GM13977 (cell line): ENCODE results near the gene AKAP6.
"Not testable (repeated sequence)": the region's sequence is repeated elsewhere in the genome, so short reads cannot be mapped to it uniquely, and the experiment has no call there.

Experiments
- DNase-seq: peaks from one replicate; pipeline ENCODE4 v3.0.0; 2012; ENCODE audit warnings: low spot score
- in situ Hi-C: fragments of 300-500 bp; cut with MboI; formaldehyde crosslinking; loops from one replicate; pipeline ENCODE4 v1.12.0; 2022; ENCODE audit warnings: low sequenced_read_pairs, low pct_unique_long_range_greater_than_20kb, mixed read lengths, inconsistent platforms; ENCODE audit not compliant: unreplicated experiment
- TF ChIP-seq, protein P1 (sequence below): IDR thresholded peaks from 2 replicates; pipeline ENCODE4 v1.5.1; 2012; ENCODE audit warnings: mild to moderate bottlenecking, control low read depth; ENCODE audit not compliant: insufficient read depth; ENCODE audit errors: extremely low read depth, missing control alignments

The AKAP6 gene

DNA sequence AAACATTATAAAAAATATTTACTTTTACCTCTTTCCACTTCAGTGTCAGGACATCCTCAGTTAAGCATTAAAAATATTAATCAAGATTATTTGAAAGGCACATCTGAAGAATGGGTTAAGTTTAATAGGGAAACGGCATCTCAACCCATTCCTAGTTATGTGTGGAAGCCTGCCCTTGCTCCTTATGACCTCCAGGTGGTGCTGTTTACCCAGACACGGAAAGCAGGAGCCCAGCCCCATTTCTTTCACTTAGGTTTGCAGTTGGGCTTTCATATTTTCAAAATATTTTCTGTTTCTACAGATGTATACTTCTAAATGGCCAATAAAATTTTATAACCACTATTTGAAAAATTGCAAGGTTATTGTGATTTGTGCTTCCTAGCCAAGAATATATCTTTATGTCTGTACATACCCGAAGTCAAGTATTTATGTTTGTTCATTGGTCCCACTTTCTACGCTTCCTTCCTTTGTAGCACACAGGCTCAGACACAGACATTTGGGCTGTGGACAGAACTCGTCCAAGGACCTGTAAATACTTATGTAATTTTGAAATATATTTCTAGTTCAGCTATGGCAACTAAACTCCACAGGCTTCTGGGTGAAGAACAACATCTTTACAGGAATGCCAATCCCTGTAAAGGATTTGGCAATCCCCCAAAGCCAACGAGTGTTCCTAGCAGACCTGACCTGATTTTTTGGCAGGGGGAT is 247.1 kb downstream of the AKAP6 start:
- DNase-seq, result peak; percentile 28
- in situ Hi-C loops, result no loop called here
- TF ChIP-seq, protein P1, sequence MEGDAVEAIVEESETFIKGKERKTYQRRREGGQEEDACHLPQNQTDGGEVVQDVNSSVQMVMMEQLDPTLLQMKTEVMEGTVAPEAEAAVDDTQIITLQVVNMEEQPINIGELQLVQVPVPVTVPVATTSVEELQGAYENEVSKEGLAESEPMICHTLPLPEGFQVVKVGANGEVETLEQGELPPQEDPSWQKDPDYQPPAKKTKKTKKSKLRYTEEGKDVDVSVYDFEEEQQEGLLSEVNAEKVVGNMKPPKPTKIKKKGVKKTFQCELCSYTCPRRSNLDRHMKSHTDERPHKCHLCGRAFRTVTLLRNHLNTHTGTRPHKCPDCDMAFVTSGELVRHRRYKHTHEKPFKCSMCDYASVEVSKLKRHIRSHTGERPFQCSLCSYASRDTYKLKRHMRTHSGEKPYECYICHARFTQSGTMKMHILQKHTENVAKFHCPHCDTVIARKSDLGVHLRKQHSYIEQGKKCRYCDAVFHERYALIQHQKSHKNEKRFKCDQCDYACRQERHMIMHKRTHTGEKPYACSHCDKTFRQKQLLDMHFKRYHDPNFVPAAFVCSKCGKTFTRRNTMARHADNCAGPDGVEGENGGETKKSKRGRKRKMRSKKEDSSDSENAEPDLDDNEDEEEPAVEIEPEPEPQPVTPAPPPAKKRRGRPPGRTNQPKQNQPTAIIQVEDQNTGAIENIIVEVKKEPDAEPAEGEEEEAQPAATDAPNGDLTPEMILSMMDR, result peak; percentile 92

DNA sequence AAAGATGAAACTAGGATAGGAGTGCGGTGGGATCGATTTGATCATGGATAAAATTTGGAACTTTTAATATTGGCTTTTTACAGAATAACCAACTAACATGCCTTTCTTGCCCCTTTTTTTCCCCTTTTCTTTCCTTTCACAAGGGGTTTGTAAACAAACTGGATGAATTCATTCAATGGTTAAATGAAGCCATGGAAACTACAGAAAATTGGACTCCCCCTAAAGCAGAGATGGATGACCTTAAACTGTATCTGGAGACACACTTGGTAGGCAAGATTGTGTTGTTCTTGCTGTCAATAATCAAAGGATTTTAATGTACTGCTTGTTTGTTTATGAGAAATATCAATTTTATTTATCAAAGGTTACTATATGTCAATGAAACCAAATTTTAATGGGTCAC is 247.9 kb downstream of the AKAP6 start:
- no peak for DNase-seq
- in situ Hi-C loops, result no loop called here
- TF ChIP-seq, protein P1, result no peak

DNA sequence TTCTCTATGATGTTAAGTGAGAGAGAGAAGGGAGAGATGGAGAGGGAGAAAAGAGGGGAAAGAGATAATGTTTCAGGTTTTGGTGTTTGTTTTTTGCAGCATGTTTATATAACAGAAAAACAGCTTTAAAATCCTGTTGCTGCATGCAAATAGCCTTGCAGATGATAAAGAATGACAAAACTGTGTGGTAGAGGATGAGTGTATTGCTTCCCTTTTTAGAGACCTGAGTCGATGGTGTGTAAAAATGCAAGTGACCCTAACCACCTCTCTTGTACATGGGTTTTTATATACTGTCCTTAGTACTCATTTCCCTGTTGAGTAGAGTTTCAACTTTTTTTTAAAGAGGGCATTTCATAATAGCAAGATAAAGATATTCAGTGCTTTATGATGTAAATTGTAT is 249.1 kb downstream of the AKAP6 start:
- TF ChIP-seq, protein P1, result no peak
- DNase-seq, result peak; percentile 36
- in situ Hi-C loops, result no loop called here

DNA sequence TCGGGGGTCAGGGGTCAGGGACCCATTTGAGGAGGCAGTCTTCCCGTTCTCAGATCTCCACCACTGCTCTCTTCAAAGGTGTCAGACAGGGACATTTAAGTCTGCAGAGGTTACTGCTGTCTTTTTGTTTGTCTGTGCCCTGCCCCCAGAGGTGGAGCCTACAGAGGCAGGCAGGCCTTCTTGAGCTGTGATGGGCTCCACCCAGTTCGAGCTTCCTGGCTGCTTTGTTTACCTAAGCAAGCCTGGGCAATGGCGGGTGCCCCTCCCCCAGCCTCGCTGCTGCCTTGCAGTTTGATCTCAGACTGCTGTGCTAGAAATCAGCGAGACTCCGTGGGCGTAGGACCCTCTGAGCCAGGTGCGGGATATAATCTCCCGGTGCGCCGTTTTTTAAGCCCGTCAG is 254.3 kb downstream of the AKAP6 start:
- in situ Hi-C loops, result loop anchor here (10.0 kb wide), 1 partner anchor 1211 kb away; no protein-coding TSS in a partner anchor
- not testable (repeated sequence) for DNase-seq

DNA sequence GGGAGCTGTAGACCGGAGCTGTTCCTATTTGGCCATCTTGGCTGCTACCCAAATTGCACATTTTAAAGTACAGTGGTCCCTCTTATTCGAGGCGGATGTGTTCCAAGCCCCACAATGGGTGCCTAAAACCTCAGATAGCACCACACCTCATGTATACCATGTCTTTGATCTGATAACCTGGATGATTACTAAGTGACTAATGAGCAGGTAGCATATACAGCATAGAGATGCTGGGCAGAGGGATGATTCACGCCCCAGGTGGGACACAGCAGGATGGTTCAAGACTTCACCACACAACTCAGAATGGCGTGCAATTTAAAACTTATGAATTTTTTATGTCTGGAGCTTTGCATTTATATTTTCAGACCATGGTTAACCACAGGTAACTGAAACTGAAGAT is 255.0 kb downstream of the AKAP6 start:
- TF ChIP-seq, protein P1, result no peak
- no peak for DNase-seq
- in situ Hi-C loops, result loop anchor here (10.0 kb wide), 1 partner anchor 1211 kb away; no protein-coding TSS in a partner anchor

DNA sequence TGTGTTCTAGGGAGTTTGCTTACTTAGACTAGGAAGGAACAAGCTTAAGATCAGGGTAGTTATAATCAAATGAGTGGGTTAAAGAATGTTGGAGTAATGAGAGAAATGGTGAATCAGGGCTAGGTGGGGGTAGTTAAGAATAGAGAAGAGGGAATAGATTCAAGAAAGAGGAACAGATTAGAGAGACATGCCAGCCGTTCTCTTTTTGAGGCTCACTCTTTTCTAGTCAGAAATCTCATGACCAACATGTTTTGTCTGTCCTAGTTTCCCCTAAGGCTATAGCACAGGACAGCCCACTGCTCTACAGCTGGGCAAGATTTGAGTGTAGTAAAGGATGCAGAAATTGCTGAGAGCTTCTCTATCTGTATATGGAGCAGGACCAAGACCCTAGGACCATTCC is 258.4 kb downstream of the AKAP6 start:
- TF ChIP-seq, protein P1, result no peak
- in situ Hi-C loops, result loop anchor here (10.0 kb wide), 1 partner anchor 1207 kb away; no protein-coding TSS in a partner anchor
- no peak for DNase-seq

DNA sequence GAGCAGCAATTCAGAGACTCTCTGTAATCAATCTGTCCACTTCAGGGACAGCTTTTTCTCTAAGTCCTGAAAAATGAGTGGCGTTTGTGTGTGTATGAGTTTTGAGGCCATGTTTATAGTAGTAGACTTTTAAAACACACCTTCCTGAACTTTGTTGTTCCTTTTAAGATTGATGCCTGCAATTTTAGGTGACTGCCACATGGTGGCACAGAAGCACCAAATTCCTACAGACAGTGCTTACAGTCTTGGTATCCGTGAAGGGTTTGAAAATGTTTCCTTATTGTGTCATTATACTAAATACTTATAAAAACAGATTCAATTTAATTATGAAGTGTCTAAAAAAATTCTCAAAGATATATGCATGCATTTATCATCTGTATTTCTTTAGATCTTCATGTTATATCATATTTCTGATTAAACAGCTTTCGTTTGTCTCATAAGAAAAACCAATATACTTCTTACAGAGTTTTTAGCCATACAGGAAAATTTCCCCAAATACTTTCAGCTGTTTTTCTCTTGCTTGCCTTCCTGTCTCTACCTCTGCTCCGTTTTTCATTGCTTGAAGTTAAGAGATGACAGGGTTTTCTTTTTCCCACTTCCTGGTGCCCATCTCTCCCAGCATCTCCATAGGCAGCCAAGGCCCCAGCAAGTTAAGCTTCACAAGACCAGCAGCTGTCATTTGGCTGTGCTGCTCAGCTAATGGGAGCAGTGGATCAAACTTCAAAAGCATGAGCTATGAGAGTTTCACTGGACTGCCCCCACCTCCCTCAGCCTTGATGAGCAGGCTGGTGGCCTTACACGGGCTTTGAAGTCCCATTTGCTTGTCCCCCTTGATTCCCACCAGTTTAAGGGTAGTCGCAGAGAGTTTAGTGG is 259.6 kb downstream of the AKAP6 start:
- in situ Hi-C loops, result loop anchor here (10.0 kb wide), 1 partner anchor 1206 kb away; no protein-coding TSS in a partner anchor

More for the DNA sequence above, 259.6 kb downstream of the AKAP6 start:
- TF ChIP-seq, protein P1, result peak; percentile 86
- DNase-seq, result peak; percentile 44
